Tibial nerve (tissue), 4 donors: Measurements from ENCODE around the gene CHN2.

Source experiments
- CTCF ChIP-seq, 5 experiments: fragments of 200-600 bp in 3 of 5; fragments of 450-650 bp in 2 of 5; sonication (generic) in 3 of 5; IDR thresholded peaks; one replicate each; pipeline ENCODE4 v1.5.1; 2016 to 2019; ENCODE audit warnings: antibody characterized with exemption in 5 of 5, mild to moderate bottlenecking in 3 of 5, moderate library complexity in 2 of 5
- EP300 ChIP-seq, 2 donors: sonication (generic); formaldehyde crosslinking; IDR thresholded peaks; one replicate each; pipeline ENCODE4 v1.6.1; 2017; ENCODE audit warnings: antibody characterized with exemption in 2 of 2, mild to moderate bottlenecking in 1 of 2
- POLR2A ChIP-seq, 2 donors: fragments of 450-650 bp; IDR thresholded peaks; one replicate each; pipeline ENCODE4 v1.6.1; 2017; ENCODE audit warnings: antibody characterized with exemption in 2 of 2, mild to moderate bottlenecking in 2 of 2, moderate library complexity in 2 of 2

DNA sequence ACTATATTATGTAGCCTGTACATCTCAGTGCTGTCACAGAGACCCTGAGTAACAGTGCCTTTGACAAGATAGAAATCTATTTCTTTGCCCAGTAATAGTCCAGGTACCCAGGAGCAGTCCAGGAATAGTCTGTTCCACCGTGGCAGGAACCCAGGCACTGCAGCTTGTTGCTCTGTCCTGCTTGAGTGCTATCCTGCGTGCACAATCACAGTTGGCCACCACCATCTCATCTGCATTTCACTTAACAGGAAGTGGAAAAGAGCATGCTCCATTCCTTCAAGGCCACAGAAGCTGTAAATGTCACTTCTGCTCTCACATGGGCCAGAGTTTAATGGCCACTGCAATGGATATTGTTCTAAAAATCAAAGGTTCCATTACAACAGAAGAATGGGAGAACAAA lies 307.6 kb downstream of the CHN2 start:
- TF ChIP-seq CTCF (IDR thresholded peaks at IDR 0.05) (no peak), EP300 (IDR thresholded peaks at IDR 0.05) (no peak), POLR2A (IDR thresholded peaks at IDR 0.05) (no peak)
